ENCODE data around the gene MYO9A.
A peak's percentile ranks its signal among the peaks of the same experiment; 100 is the strongest.

The MYO9A gene

DNA sequence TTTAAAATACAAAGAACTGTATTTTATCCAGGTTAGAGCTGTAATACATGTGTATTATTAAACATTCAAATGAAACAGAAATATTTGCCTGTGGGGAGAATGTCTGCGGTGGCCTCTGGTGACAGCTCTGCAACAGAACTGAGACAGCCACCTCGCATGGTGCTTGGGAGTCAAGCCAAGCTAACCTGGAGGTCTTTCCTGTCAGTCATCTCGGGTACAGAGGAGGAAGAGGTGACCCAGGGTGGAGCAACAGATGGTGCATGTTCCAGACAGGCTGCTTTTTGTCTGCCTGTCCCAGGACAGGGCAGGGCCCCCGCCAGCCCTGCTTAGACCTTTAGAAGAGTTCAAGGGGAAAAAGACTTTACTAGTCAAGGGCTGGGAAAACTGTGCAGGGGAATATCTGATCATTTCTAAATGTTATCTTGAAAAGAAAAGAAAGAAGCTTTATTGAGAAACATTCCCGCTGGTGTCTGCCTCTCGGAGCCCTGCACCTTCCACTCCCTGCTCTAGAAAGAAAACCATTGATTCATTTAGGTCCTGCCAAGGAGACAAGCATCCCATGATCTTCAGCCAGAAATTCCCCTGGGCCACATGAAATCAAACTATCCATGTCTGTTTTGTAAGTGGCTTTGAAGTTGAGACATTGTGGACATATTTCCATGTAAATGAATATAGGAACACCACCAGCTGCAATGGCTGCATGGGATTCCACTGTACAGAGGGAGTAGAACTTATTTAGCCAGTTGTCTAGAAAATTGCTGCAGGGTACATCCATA lies 313.1 kb downstream of the MYO9A start:
- DNase-seq, result no peak

DNA sequence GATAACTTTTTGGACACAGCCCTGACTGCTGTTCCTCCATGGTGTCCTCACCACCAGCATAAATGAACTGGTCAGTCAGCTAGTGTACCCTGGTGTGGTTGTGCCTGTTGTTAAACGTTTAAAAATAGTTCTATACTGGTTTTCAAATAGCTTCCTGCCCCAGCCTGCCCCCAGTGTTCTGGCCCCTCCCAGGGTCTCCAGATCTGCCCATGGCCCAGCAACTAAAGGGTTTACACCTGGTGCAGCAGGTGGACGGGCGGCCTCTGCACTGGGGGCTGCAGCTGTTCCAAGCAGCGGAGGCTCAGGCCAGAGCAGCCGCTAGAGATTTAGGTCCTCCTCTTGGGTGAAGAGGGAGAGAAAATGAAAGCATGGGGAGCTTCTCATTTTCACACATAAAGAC lies 313.7 kb downstream of the MYO9A start:
- DNase-seq, result no peak

DNA sequence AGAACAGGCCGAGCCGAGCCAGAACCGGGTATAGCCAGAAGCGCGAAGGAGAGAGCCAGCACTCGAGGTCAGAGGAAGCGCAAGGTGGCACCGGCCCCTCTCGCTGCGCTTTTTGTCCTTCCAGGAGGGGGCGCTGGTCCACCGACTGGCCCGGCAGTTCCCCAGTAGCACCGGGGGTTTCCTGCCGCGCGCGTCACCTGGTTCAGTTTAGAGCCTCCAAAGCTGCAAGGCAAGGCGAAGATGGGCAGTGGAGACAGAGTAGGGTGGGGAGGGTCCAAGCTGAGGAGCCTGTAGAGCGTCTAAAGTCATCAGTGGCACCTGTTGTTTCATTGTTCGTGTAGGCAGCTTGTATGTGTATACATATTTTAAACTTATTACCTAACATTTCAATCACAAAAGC lies 315.2 kb downstream of the MYO9A start:
- DNase-seq, result no peak

GRCh38 chr15:71801935-71802655 lies 315.9 kb downstream of the MYO9A start:
- no peak for DNase-seq

GRCh38 chr15:71800835-71801745 lies 316.9 kb downstream of the MYO9A start:
- DNase-seq, result peak; percentile 12

GRCh38 chr15:71800190-71800589 lies 317.8 kb downstream of the MYO9A start:
- no peak for DNase-seq

- DNase-seq, result no peak
These were observed 319.3 kb downstream of the MYO9A start for GRCh38 chr15:71798641-71799040.

DNA sequence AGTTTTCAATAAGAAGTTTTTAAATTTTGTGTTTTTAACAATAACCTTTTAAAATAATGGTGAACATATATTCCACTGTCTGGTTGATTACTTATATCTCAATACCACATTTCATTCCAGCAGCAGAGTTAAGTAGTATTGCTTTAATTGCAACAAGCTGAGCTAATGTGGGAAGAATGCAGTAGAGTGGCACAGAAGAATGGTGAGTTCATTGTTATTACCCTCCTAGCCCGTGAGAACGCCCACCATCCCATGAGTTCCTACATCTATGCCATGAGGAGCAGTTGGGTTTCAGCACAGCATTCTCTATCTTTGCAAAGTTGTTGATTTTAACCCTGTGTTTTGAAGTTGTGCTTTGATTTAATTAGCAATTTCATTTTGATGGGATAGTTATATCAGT lies 325.4 kb downstream of the MYO9A start:
- no peak for DNase-seq

DNA sequence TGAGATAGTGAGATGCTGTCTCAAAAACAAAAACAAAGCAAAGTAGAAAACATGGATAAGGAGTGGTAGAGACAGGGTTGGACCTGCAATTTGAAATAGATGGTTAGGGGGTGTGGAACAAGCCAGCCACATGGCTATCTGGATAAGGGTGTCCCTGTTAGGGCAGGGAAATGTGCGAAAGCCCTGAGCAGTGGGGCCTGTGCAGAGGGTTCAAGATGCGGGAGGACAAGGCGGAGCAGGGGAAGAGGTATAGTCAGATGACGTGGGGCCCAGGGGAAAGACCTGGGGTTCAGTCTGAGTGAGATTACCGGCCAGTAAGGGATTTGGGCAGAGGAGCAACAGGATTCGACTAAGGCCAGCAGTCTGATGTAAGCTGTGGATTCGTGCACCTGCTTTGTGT lies 326.0 kb downstream of the MYO9A start:
- DNase-seq, result no peak

DNA sequence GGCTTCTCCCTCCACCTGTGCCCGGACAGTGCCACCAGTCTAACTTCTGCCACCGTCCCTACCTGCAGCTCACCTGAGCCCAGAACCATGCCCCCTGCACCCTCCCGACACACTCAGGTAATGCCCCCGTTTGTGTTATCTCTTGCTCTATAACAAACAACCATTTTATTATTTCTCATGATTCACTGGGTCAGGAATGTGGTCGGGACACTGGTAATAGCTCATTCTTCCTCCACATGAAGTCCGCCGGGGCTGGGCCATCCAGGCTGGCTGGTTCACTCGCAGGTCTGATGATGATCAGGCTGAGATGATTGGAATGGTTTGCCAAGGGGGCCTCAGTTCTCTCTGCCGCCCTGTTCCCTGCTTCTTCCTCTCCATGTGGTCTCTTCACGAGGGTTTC lies 327.9 kb downstream of the MYO9A start:
- no peak for DNase-seq

DNA sequence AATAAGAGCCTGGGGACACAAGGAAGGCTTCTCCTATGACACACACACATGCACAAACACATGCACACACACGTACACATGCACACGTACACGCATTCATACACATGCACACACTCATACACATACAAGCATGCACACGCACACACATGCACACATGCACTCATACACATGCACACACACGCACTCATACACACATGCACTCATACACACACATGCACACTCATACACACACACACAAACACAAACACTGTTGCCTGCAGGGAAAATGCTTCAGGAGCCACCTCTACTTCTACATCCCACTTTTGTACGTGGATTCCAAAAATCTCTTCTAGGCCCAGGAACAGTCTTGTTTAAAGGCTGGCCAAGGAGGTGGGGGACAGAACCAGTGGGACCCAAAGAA lies 328.3 kb downstream of the MYO9A start:
- DNase-seq, result no peak

DNA sequence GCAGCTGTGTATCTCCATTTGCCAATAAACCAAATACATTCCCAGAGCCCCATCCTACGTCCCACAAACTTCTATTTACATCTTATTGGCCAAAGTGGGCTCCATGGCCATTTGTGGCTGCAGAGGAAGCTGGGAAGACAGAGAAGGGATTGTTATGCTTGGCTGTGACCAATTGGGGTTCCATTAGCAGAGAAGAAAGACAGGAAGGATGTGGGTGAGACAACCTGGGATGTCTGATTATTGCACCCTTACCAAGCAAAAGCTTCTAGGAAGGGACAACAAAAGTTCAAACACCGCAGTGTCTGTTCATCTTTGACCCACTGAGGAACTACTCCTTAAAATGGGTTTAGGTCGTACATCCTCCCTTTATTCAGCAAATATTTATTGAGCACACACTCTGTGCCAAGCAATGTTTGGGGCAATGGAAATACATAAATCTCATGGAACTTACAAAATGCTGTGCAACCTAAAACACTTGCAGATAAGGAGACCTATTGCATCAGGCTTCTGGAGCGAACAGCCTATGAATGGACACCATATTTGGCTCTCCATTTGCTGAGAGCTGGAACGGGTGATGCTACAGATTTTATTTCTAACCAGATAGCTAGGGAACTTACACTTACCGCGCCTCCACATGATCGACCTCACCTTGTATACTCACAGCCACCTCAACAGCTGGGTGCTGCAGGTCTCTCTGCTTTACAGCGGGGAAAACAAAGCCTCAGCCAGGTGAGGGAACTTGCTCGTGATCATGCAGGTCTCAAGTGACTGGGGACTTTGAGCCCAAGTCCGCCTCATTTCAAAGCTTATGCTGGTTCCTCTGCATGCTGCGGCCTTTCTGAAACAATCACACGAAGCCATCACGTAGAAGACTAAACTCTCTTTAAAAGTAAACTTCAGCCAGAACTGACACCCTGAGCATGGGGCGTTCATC lies 329.0 kb downstream of the MYO9A start:
- no peak for DNase-seq

GRCh38 chr15:71786673-71787072 lies 331.3 kb downstream of the MYO9A start:
- no peak for DNase-seq

DNA sequence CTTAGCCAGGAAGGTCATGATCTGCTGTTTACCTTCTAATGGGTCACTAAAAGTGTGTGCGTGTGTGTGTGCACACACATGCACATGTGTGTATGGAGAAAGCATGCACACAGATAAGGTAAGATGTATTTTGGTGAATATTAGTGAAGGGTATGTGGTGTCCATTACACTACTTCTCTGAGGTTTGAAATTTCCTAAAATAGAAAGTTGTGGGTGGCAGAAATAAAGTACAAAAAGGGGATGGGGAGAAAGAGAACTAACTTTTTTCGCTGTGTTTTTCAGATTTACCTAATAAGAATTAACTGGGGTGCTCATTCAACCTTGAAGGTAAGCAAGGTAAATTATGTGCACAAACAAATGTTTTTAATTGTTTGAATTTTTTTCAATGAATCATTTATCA lies 332.0 kb downstream of the MYO9A start:
- DNase-seq, result no peak

DNA sequence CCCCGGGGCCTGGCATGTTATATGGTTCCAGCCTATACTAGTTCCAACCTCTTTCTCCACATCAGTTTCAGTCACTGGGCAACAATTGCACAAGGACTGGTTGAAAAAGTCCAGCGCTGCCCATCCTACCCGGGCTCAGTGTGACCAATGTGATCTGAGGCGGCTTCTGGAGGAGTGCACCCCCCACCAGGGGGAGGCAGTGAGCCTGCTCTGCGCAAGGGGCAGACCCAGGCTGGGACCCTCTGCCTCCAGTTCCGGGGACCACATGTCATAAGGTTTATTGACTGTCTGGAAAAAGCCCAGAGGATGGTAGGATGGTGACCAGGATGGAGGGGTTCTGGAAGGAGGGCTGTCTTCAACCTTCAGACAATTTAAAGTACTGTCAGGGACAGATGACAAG lies 333.2 kb downstream of the MYO9A start:
- peak; percentile 5 for DNase-seq

- DNase-seq, result no peak
These were observed 335.4 kb downstream of the MYO9A start for GRCh38 chr15:71782422-71783165.

GRCh38 chr15:71781965-71782265 lies 336.0 kb downstream of the MYO9A start:
- no peak for DNase-seq

DNA sequence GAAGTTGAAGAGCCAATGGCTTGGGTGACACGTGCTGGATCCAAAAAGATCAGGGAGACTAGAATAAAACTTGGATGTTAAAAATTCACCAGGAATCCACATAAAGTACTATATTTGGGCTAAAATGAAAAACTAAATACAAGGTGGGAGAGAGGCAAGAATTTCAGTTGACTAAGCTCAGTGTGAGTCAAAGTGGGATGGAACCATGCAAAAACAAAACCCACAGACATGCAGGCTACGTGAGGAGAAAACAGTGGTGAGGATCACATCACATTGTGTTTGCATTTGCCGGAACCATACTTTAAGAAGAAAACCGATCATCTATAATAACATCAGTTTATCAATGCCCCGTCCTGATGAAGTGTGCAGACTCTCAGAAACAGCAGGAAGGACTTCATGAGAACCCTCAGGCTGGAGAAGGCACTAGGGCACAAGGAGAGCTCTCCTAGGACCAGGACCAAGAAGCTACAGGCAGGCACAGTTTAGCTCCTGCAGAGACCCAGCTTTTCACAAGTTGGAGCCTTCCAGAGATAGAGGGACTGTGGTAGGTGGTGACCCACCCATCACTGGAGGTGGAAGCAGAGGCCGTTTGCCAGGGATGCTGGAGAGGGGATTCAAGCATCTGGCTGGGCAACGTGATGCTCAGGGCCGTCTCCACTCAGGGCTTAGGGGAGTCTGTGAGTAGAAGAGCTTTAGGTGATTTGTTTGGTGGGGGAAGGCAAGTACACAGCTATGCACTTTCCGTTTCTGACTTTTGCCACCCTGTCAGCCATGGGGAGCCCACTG lies 336.6 kb downstream of the MYO9A start:
- no peak for DNase-seq

DNA sequence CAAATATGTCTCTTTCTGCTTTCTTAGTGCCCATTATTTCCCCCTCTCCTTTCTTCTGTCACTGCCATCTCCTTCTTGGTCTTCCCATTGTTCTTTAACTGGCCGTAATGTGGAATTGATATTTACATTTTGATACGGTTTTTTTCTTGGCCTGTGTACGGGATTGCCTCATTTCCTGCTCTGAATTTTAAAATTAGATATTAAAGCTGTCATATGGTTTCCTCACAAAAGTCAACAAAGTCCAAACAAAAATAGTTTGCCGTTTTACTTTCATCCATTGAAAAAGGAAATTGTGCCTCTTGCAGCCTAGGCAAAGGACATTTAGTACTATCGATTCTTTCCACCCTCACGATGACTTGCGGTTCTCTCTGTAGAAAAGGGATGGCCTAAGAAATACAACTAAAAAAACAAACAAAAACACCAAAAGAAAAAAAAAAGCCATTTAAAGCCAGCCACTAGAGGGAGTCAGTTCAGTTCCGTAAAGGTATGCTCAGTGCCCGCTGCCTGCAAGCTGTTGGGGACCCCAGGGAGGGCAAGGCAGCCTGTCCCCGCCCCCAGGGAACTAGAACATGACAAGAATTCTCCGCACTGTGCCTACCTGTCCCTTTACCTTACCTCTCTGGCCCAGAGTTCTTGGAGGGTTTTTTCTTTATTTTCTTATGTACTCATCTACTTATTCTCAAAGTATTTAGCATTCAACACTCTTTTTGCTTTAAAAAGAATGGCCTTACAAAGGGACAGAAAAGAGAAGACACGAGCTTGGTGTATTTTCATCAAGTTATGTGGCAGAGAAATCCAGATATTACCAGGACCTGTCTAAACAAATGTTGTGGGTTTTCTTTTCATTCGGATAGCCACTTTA lies 337.6 kb downstream of the MYO9A start:
- peak; percentile 28 for DNase-seq

All from CD4-positive, alpha-beta T cell treated with Interleukin-10 for 1 hour (primary cell).